HG02588 (cell line): ENCODE data around the gene ZIC5.

ENCODE experiments used
- ATAC-seq: cut with Tn5 transposase; IDR thresholded peaks from one replicate; pipeline ENCODE4 v1.9.1; 2021; ENCODE audit warnings: mild to moderate bottlenecking, moderate library complexity; ENCODE audit not compliant: unreplicated experiment

ZIC5 gene

GRCh38 chr13:99987154-99988019 lies 15.8 kb upstream of the ZIC5 start:
- no peak for ATAC-seq

GRCh38 chr13:99986741-99987140 lies 15.2 kb upstream of the ZIC5 start:
- ATAC-seq = no peak

GRCh38 chr13:99985886-99986527 lies 14.4 kb upstream of the ZIC5 start:
- ATAC-seq = no peak

DNA sequence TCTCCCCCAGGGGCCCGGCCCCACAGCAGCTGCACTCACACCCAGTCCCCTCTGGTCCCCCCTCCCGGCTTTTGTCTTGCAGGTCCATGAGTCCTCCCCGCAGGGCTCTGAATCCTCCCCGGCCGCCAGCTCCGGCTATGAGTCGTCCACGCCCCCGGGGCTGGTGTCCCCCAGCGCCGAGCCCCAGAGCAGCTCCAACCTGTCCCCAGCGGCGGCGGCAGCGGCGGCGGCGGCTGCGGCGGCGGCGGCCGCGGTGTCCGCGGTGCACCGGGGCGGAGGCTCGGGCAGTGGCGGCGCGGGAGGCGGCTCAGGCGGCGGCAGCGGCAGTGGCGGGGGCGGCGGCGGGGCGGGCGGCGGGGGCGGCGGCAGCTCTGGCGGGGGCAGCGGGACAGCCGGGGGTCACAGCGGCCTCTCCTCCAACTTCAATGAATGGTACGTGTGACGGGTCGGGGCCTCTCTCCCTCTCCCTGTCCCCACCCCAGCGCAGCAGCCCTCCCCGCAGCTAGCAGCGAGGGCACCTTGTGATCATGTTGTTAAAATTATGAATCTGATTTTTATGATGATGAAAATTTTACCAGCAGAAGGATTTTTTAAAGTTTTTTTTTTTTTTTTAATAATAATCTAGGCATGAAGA lies 13.8 kb upstream of the ZIC5 start:
- ATAC-seq = no peak

DNA sequence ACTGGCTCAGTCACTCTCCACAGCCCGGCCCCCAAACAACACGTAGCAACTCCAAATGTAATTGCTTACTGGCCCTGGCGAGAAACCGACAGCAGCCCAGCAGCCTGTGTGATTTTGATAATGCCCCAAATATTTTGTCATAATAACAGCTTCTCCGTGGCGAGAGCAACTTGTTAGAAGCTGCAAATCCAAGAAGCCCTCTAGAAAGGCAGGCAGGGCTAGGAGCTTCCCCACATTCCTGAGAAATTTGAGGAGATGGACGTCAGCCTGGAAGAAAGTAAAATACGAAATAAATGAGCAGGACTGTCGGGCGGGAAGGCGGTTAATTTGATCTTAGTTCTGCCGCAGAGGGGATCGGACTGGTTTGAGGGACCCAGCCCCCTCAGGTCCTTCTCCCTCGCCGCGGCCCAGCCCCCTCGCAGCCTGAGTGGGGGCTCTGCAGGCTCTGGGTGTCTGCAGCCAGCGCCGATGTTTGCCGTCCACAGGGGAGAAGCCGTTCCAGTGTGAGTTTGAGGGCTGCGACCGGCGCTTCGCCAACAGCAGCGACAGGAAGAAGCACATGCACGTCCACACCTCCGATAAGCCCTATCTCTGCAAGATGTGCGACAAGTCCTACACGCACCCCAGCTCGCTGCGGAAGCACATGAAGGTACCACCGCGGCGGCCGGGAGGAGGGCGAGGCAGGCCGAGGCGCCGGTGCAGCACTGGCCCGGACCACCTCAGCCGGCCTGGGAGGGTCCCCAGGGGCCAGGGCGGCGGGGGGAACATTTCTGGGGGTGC lies 13.1 kb upstream of the ZIC5 start:
- no peak for ATAC-seq

DNA sequence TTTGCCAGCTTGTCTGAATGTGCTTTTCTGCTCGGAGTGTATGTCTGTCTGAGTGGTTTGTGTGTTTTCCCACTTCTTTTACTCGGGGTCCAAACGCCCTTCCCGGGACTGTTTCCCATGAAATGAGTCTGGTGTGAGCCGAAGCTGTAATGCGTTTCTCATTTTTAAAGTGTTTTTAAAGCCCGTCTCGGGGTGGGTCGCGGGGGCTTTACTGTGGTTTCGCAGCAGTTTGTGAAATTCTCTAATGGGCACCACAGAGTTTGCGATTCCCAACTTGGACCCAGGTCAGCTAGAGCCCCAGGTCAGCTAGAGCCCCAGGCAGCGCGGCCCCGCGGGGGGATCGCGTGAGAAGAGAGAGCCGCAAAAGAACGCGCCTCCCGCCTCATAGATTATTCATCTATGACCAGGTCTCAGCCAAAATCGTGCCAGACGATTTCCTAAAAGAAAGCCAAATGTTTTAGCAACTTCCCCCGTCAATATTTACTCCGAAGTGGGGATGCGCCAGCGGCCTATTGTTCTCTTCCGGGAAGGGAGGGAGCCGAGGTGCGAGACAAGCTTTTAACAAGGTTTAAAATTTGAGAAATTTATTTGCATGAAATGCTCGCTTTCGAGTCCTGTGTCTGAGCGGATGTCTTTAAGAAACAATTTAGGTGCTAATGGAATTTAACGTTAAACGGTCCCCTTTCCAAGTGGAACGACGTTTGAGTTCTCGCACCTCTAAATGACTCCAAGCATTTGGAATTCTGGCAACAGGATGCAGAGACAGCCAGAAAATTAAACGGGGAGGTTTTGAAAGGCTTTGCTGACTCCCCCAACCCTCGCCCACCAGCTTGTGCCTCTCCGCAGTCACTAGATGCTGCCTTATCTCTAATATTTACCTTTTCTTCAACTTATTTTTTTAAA lies 12.2 kb upstream of the ZIC5 start:
- no peak for ATAC-seq

DNA sequence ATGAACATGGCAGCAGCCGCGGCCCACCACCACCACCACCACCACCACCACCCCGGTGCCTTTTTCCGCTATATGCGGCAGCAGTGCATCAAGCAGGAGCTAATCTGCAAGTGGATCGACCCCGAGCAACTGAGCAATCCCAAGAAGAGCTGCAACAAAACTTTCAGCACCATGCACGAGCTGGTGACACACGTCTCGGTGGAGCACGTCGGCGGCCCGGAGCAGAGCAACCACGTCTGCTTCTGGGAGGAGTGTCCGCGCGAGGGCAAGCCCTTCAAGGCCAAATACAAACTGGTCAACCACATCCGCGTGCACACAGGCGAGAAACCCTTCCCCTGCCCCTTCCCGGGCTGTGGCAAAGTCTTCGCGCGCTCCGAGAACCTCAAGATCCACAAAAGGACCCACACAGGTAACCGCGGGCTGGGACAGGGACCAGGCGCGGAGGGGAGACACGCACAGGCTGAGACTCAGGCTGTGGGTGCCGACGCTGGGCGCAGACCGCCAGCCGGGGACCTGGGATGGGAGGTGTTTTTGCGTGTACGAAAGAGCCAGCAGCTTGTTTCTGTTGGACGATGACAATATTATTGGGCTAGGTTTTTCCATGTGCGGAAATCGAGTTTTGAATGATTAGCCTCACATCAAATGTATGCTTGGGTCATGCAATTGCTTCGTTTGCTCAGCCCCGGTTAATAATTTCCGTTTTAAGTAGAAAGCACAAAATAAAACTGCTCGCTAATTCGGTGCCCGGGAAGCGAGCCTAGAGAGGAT lies 11.3 kb upstream of the ZIC5 start:
- no peak for ATAC-seq

GRCh38 chr13:99982036-99982730 lies 10.6 kb upstream of the ZIC5 start:
- ATAC-seq = no peak

DNA sequence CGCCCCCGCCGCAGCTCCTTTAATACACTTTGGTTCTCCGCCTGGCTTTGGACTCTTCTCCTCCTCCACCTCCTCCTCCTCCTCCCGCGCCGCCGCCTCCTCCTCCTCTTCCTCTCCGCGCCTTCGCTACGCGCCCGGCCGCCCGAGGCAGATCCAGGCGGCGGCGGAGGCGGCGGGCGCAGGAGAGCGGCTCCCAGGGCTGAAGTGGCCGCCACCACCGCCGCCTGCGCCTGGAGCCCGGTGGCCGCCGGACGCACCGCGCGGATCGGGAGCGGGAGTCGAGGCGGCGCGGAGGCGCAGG lies 10.1 kb upstream of the ZIC5 start, which contains the start of gene ZIC2:
Gene ZIC2, plus strand, starts transcription at position 50 of the 301 bp plus-strand sequence. CDS start 281 bp downstream, outside the sequence.
- no peak for ATAC-seq

GRCh38 chr13:99980824-99981734 lies 9.5 kb upstream of the ZIC5 start:
- ATAC-seq = no peak

GRCh38 chr13:99980201-99980823 lies 8.7 kb upstream of the ZIC5 start:
- ATAC-seq = no peak

DNA sequence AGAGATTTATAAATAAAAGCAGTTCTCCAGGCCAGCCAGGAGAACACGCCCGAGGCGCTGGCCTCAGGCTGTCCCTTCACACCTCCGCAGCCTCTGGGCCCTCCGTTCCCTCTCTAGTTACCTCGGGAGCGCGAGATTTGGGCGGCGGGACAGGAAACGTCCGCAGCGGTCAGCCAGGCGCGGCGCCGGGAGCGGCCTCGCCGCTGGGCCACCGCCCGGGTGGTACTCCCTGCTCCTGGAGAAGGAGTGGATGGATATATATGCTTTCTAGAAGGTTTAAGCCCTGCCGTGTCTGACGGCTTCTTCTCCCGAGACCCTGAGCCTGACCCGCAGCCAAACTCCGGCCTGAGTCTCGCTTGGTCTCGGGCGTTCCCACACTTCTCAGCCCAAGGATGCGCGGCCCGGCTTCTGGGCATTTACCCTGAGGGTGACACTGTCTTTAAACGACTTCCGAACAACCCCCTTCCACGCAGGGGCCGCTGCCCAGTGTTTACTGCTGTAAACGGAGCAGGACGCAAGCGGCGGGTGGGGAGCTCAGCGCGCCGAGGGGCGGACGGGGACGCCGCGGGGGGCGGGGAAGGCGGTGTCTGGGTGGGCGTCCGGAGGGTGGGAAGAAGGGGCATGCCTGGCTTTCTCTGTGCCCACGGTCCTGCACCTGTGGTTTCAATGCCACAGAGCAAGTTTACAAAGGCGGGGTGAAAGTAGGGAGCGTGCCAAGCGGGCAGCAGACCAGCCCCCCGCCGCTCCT lies 8.1 kb upstream of the ZIC5 start:
- no peak for ATAC-seq

- no peak for ATAC-seq
Measured at GRCh38 chr13:99978799-99979452, 7.4 kb upstream of the ZIC5 start.

- ATAC-seq = no peak
Measured at GRCh38 chr13:99977912-99978798, 6.6 kb upstream of the ZIC5 start.

- no peak for ATAC-seq
Measured at GRCh38 chr13:99977334-99977911, 5.9 kb upstream of the ZIC5 start.
